ENCODE results near the gene SRM.
A peak's percentile ranks its signal among the peaks of the same experiment; 100 is the strongest.
"Not testable (repeated sequence)": the region's sequence is repeated elsewhere in the genome, so short reads cannot be mapped to it uniquely, and the experiment has no call there.

The SRM gene

DNA sequence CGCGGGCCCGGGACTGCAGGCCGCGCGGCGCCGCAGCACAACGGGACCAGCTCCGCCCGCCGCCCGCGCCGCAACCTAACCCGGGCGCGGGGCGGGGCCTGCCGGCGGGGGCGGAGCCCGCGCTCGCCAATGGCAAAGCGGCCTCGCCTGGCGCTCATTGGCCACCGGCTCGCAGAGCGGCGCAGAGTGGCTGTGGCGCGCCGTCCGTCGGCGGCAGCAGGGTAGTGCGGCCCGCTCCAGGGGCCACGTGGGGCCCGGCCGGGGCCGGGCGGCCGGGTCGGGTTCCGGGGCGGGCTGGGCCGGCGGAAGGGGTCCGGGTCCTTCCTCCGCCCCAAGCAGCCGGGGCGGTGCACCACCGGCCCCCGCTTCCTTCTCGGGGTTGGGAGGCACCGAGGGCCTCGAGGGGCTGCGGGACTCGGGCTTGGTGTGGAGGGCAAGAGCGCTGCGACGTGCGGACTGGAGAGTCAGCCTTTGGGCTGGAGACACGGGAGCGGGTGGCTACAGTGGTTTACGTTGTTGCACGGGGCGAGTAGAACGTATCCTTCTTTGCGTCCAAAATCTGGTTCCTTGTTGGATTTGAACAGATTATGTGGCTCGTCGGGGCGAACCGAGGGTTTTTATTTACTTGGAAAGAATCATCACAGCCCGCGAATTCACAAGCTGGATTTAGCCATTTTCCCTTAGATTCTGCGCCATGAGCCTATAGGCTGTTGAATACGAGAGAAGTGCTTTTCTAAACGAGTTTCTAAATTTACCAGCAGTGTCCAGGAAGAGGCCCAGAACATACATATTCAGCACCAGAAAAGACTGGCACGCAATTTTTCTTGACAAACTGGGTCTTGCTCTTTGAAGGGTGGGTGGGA is at the start of gene SRM:
Gene SRM, minus strand, starts transcription at position 51 of the 863 bp plus-strand sequence. CDS start 75 bp downstream, outside the sequence.
- peak; percentile 80 to 91 (median 85) for DNase-seq (ENCODE audit: low read depth in 3 of 3)

DNA sequence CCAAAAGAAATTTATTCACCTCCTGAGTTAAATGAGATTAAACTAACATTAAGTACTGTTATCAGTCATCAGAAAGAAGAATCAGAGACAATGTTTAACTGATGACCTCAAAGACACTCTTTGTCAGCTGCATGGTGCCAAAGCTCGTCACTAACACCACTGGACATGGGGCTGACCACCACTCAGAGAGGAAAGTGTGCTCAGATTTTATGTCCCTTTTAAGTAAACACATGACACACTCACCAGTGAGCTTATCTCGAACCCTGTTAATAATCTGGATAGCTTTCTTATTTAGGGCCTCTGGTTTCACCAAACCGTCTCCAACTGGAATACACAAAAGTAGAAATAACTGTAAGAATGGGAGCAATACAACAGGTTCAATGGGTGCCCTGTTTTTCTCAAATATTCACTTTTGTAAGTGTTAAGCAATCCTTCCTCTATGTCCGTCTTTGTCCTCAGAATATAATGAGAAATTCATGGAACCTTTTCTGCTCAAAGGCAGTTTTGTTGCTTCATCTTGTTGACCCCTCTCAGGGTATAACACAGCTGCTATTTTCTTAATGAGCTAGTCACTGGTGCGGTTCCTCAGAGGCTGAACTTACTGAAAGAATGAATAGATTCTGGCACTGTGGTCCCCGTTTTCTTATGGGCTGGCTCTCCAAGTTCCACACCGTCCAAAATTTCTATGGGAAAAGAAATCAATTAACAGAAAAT is 49.4 kb upstream of the SRM start:
- no peak for DNase-seq (ENCODE audit: low read depth in 3 of 3)

DNA sequence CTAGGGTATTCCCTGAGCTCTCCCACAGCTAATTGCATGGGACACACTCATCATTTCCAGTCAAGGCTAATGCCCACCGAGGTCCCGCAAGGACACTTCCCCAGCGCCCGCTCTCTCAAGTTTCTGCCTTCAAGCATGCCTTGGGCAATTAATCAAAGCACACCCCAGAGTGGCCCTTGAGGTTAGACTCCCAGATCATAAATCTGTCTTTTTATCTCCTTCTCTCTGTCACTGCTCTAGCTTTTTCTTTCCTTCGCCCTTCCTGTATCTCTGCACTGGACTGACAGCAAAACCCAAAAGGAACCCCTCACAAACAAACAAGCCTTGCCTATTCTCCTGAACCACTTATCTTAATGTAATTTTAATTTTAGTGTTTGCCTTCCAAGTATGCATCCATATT is 47.8 kb upstream of the SRM start:
- DNase-seq (ENCODE audit: low read depth in 3 of 3), result no peak

DNA sequence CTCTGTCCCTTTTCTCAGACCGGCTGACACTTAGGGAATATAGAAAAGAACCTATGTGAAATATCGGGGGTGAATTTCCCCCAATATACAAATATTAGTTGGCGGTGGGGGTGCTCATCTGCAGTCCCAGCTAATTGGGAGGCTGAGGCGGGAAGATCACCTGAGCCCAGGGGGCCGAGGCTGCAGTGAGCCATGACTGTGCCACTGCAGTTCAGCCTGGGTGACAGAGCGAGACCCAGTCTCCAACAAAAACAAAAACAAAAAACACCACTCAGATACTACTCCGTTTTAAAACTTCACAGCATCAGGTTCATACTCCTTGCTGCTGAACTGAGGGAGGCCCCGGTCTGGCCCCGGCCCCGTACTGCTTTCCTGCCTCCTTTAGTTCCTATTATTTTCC is 45.8 kb upstream of the SRM start:
- no peak for DNase-seq (ENCODE audit: low read depth in 3 of 3)

DNA sequence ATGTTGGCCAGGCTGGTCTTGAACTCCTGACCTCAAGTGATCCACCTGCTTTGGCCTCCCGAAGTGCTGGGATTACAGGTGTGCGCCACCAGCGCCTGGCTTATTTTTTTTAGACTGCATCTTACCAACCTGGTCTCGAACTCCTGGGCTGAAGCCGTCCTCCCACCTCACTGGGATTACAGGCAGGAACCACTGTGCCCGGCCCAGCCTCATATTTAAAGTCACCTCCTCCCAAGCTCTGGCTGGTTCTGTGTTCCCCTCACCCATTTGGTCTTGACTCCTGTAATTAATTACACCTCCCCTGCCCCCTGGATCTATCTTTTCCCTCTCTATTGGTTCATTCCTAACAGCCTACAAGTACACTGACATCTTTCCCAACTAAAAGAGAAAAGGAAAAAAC is 41.5 kb upstream of the SRM start:
- DNase-seq (ENCODE audit: low read depth in 3 of 3), result no peak

DNA sequence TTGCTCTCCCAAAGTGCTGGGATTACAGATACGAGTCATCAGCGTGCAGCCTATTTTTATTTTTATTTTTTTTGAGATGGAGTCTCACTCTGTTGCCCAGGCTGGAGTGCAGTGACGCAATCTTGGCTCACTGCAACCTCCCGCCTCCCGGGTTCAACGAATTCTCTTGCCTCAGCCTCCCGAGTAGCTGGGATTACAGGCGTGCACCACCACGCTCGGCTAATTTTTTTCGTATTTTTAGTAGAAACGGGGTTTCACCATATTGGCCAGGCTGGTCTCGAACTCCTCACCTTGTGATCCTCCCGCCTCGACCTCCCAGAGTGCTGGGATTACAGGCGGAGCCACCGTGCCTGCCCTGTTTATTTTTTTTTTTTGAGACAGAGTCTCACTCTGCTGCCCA is 41.0 kb upstream of the SRM start:
- DNase-seq (ENCODE audit: low read depth in 3 of 3), result not testable (repeated sequence)

DNA sequence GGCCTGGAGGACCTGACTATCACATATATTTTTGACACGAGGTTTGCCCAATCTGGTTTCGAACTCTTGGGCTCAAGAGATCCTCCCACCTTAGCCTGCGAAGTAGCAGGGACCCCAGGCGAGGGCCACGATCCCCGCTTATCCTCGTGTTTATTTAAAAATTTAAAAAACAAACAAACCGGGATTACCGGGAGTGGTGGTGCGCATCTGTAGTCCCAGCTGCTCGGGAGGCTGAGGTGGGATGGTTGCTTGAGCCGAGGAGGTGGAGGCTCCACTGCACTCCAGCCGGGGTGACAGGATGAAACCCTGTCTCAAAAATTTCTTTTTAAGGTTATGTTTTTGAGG is 40.3 kb upstream of the SRM start:
- no peak for DNase-seq (ENCODE audit: low read depth in 3 of 3)

DNA sequence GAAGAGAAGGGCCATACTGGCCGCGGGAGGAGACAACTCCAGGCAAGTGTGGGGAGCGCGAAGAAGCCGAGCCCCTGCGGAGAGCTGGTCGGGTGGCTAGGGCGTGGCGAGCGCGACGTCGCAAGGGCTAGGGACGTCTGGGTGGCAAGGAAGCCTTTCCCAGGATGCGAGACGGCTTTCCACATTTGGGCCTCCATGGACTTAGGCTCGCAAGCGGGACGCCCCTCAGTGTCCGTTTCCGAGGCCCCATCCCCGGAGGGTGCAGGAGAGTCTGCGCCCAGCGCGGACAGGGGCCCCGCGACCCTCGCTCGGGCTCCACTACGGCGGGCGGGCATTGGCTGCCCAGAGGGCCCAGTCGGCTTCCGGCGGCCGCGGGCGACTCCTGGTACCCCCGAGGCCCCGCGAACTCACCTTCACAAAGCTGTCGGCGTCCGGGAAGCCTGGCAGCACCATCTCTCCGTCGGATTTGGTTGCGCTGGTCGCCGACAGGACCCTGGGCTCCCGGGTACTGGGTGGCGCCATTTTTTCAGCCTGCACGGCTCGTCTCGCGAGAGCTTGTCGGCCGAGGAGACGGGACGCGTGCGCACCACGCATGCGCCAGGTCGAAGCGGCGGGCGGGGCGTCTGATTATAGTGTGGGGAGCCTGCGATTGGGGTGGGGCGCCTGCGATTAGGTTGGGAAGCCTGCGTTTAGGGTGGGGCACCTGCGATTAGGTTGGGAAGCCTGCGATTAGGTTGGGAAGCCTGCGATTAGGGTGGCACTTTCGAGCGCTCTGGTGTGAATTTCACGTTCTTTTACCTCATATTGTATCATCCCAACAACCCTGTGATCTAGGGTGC is 39.7 kb upstream of the SRM start, which contains the start of gene EXOSC10:
Gene EXOSC10, minus strand, starts transcription at position 560 of the 839 bp plus-strand sequence. Its CDS starts 38 bp downstream, at position 522.
- peak; percentile 90 to 91 (median 91) for DNase-seq (ENCODE audit: low read depth in 3 of 3)

DNA sequence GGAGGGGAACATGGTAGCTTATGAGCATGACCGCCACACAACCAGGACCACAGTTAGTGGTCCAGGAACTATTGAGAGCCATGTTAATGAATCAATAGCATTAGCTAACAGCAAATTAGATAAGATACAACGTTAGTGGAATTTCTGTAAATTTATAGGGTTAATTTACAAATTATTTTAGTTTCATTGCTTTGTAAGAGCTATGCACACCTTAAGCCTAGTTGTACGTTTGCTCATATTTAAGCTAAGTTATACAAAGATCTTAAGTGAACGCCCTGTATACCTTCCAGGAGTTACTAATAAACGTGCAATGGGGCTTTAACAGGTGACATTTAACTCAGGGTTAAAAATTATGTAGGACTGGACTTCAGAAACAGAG is 39.1 kb upstream of the SRM start:
- no peak for DNase-seq (ENCODE audit: low read depth in 3 of 3)

DNA sequence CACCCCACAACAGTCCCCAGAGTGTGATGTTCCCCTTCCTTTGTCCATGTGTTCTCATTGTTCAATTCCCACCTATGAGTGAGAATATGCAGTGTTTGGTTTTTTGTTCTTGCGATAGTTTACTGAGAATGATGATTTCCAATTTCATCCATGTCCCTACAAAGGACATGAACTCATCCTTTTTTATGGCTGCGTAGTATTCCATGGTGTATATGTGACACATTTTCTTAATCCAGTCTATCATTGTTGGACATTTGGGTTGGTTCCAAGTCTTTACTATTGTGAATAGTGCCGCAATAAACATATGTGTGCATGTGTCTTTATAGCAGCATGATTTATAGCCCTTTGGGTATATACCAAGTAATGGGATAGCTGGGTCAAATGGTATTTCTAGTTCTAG is 24.0 kb upstream of the SRM start:
- not testable (repeated sequence) for DNase-seq (ENCODE audit: low read depth in 3 of 3)

DNA sequence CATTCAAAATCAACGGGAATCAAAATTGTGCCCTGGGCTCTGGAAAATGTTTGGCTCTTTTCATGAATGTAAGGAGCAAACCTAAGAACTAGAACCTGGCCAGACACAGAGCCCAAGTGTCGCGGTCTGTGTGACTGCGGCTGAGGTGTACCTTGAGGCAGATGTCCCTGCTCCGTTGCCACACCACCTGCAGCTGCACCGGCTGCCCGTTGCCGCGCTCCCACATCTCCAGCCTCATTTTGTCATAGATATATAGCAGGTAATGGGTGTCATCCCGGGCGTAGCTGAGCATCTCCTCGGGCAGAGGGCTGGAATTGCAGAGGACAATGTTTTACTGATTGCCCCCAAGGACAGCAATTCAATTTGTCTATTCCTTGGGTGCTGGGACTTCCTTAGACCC is 21.1 kb upstream of the SRM start:
- no peak for DNase-seq (ENCODE audit: low read depth in 3 of 3)

DNA sequence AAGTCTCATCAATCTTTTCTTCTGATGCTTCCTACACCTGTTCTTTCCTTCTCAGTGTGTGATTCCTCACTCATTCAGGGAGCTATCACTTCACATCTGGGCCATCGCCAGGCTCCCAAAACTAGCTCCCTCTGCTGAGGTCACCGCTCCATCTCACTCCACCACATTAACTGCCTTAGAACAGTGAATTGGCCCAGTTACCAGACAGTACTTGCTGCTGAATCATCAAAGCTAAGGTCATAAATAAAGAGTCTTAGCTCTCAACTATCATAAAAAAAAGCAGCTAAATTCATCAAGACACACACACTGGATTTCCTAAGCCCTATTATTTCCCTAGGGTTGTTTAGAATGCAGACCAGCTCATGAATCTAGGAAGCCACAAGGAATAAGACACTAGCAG is 18.8 kb upstream of the SRM start:
- DNase-seq (ENCODE audit: low read depth in 3 of 3), result no peak

DNA sequence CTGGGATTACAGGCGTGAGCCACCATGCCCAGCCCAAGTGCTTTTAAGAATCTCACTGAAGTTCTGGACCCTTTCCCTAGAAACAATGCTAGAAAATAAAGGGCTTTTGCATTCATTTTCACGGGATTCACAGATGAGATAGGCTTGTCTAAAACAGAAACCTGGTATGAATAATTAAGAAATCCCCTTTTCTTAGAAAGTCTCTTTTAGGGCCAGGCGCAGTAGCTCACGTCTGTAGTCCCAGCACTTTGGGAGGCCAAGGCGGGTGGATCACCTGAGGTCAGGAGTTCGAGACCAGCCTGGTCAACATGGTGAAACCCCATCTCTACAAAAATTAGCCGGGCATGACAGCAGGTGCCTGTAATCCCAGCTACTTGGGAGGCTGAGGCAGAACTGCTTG is 13.6 kb upstream of the SRM start:
- not testable (repeated sequence) for DNase-seq (ENCODE audit: low read depth in 3 of 3)

DNA sequence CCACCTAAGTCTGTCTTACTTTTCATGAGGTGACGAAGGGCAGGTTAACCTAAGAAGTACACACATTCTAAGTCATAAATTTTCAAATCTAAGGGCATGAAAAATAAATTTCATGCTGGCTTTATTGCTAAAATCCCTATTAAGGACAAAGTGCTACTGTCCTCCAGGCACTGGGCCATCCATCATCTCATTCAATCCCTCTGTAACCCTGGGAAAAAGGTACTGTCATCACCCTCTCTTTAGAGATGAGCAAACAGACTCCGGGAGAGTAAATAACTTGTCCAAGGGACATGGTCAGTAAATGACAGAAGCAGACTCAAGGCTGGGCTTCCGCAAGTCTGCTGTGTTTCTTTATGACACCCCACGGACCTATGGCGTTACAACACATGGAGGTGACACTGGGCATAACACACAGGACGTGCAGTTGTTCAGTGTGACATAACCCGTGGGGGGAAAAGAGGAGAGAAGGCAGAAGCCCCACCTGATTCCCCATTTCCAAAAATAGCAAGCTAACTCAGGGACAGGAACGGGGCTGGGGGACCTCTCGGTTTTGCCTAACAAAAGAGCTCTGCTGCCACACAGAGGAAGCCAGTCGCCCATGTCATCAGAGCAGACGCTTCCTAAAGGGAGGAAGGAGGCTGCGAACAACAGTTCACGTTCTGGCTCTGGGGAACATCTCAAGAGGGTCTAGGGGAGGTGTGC is 12.5 kb upstream of the SRM start:
- no peak for DNase-seq (ENCODE audit: low read depth in 3 of 3)

DNA sequence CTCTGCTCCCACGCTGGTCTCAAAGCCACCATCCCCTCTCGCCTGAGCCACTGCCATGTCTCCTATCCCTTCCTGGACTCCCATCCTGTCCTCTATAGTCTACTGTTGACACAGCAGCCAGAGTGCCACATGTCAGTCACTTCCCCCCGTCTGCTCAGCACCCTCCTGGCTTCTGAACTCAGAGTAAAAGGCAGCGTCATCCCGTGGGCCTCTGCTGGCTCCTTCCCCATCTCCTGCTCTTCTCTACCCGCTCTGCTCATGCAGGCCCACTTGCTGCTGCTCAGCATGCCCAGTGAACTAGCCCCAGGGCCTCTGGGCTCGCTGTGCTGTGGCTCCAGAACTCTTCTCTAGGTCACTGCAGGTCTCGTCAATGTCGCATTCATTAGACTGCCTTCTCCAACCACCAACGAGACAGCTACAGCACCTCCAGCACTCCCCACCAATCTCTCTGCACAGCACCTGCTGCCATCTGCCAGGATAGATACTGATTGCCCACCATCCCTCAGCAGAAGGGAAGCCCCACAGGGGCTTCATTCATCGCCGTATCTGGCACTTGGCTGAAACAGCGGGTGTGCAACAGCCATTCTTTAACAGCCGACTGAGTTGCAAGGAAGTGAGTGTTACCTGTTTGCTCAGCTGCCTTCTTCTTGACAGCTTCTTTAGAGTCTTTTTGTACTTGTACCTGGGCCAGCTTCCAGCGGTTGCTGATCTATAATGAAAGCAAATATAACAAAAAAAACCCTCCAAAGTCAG is 11.8 kb upstream of the SRM start:
- no peak for DNase-seq (ENCODE audit: low read depth in 3 of 3)

DNA sequence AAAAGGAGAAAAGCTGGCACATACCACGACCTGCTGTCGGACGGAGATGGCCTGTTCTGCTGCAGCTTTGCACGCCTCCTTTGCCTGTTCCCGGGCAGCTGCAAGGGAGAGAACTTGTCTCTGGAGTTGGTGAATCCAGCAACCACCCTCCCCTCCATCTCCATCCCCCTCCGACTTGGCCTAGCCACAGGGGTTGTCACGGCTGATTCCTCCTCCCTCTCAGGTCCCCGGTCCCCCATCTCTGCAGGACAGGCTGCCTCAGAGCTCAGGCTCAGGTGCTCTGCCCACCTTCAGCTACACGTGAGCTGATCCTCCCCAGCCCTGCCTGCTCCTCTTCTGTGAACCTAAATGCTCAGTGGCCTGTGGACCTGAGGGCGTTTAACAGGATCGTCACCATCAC is 11.1 kb upstream of the SRM start:
- no peak for DNase-seq (ENCODE audit: low read depth in 3 of 3)

DNA sequence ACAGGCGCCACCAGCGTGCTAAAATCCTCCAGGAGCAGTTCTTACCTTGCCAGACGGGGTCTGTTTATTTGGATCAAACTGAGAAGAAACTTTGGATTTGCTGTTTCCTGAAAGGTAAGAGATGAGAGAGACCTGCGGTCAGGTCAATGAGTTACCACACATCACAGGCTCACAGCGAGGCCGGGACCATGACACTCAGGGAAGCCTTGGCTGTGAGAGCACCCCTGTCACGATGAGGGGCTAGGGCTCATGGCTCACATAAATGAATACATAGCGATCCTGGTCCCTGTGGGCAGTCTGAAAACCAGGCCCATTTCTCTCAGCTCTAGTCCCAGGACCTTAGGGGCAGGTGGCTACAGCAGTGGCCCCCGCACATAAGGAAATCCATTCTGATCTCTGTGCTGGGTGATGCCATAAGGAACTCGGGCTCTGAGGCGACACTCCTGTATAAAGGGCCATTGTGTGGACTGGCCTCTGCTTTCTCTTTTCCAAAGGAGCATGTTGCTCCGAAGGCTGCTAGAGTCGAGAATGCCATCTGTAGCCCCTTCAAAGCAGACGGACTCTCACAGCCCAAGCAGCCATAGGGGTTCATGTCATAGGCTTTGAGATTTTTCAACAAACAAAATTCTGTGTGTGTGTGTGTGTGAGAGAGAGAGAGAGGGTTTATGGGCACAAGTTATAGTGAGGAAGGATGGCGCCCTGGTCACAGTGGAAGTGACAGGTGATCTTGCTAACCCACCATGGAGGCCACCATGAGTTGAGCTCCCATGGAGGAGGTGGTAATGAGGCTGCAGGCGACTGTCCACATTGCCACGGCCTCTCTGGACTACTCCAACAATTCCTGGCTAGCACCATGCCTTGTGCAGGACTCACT is 9.0 kb upstream of the SRM start:
- no peak for DNase-seq (ENCODE audit: low read depth in 3 of 3)

DNA sequence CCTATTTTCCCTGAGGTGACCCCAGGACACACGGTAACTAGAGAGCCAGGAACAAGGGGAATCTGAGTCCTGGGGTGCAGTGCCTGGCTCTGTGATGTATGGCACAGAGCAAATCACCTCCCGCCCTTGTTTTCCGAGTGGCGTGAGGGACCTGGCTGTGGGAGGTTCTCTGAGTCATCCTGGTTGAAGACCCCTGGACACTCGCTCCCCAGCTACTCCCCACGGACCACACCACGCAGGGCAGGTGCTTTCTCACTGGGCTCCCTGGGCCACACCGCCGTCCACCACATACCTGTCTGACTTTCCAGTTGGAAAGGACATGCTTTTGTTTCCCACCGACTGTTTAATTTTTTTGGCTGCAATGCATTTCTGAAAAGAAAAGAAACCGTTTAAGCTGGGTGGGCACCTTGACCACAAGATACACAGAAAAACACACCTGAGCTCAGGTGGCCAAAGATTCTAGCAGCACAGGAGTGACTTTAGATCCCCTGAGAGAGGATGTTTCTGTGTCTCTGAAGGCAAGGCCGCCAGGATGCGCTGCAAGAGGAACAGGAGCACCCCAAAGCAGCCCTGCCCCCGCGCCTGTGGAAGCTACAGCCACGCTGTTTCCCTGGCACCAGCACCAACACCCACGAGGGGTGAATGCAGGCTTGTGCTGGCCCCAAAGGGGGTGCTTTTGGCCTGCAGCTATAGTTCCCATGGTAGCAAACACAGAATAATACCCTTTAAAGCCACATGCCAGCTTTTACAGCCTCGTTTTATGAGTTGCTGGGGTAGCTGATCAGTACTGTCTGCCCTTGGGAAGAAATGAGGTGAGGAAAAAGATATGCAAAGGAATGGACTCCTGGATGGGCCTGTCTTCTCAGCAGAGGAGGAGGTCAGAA is 8.1 kb upstream of the SRM start:
- DNase-seq (ENCODE audit: low read depth in 3 of 3), result no peak

DNA sequence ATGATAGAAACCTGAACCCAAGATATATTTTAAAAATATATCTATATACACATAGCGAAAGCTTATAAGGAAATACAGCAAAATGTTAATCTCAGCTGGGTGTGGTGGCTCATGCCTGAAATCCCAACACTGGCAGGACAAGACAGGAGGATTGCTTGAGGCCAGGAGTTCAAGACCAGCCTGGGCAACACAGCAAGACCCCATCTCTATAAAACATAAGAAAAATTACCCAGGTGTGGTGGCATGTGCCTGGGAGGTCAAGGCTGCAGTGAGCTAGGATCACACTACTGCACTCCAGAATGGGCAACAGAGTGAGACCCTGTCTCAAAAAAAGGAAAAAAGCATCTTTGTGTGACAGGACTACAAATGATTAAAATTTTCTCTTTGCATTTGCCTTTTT is 6.0 kb upstream of the SRM start:
- no peak for DNase-seq (ENCODE audit: low read depth in 3 of 3)

All from stimulated activated CD4-positive, alpha-beta T cell treated with anti-CD3 and anti-CD28 coated beads, TNF-alpha, amount 100 ng/mL, for 48 hours (primary cell).